Keratinocyte (primary cell): ENCODE data around the gene NSUN2.

Experiments used
- EZH2 ChIP-seq: IDR thresholded peaks from one replicate; pipeline ENCODE4 v1.6.1; 2012; ENCODE audit warnings: inconsistent platforms, mild to moderate bottlenecking, low read length, moderate library complexity
- TF ChIP-seq, protein P1 (sequence below), 3 experiments: IDR thresholded peaks in 1 of 3; conservative IDR thresholded peaks in 1 of 3; optimal IDR thresholded peaks in 1 of 3; 2 replicates in 2 of 3; 3 replicates in 1 of 3; pipeline versions ENCODE3 to v1.5.1; 2011; ENCODE audit warnings: low read length in 3 of 3, mild to moderate bottlenecking in 3 of 3, moderate library complexity in 2 of 3, control low read depth in 1 of 3, inconsistent platforms in 1 of 3; ENCODE audit not compliant: insufficient read depth in 2 of 3; ENCODE audit errors: extremely low read depth in 1 of 3

DNA sequence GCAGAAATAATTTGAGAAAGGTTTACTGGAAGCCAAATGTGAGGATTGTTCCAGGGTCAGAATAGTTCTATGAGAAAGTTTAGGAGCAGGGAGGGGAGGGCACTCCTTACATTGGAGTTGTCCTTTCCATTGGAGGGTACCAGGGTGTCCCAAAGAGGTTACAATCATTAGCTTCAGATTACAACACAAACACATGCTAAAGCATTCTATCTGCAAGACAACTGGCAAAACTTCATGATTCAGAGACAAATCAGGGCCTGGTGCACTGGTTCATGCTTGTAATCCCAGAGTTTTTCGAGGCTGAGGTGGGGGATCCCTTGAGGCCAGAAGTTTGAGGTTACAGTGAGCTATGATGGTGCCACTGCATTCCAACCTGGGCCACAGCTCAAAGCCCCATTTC, 51.8 kb downstream of the NSUN2 start:
- TF ChIP-seq, protein P1, sequence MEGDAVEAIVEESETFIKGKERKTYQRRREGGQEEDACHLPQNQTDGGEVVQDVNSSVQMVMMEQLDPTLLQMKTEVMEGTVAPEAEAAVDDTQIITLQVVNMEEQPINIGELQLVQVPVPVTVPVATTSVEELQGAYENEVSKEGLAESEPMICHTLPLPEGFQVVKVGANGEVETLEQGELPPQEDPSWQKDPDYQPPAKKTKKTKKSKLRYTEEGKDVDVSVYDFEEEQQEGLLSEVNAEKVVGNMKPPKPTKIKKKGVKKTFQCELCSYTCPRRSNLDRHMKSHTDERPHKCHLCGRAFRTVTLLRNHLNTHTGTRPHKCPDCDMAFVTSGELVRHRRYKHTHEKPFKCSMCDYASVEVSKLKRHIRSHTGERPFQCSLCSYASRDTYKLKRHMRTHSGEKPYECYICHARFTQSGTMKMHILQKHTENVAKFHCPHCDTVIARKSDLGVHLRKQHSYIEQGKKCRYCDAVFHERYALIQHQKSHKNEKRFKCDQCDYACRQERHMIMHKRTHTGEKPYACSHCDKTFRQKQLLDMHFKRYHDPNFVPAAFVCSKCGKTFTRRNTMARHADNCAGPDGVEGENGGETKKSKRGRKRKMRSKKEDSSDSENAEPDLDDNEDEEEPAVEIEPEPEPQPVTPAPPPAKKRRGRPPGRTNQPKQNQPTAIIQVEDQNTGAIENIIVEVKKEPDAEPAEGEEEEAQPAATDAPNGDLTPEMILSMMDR (optimal IDR thresholded peaks at IDR 0.05 in 1 of 3, IDR thresholded peaks at IDR 0.05 in 1 of 3, conservative IDR thresholded peaks at IDR 0.05 in 1 of 3; ENCODE audit: extremely low read depth in 1 of 3, insufficient read depth in 2 of 3, low read length in 3 of 3): no peak
- no peak for TF ChIP-seq EZH2
